ENCODE data around the gene KNDC1. TPM values are rescaled to one million over a fixed set of nuclear protein-coding genes. Genes with fewer than 3 reads are reported as not detected.

KNDC1 gene
- total and polyA plus RNA-seq, 2 of the 13 experiments (the other 11 are each of a cell fraction or from before 2014, with no cell fraction given): 0.69 TPM; not detected in 1

- TF ChIP-seq MIER2 (CRISPR knock-in tag; IDR thresholded peaks at IDR 0.05): no peak
- no peak for TF ChIP-seq HHEX (CRISPR knock-in tag; IDR thresholded peaks at IDR 0.05)
- Histone ChIP-seq H3K9ac (ENCODE audit: insufficient read depth, low read depth, low read length) (no peak overlapping the region), H4K20me1 (ENCODE audit: insufficient read depth, low read length) (no peaks in the 10 kb centered on the region), H2AFZ (ENCODE audit: low read length) (no peak overlapping the region), H3K9me3 (ENCODE audit: low read length) (no peaks in the 10 kb centered on the region), H3K79me2 (ENCODE audit: insufficient read depth, low read length) (no peaks in the 10 kb centered on the region), H3K4me2 (ENCODE audit: low read depth, low read length) (no peak overlapping the region), H3K36me3 (replicated peaks in 1 of 2; ENCODE audit: control insufficient read depth in 1 of 2, insufficient read depth in 2 of 2, low read length in 2 of 2) (no peaks in the 10 kb centered on the region), H3K4me3 (replicated peaks in 1 of 3; ENCODE audit: insufficient read depth in 1 of 3, low read depth in 2 of 3, low read length in 3 of 3) (no peak overlapping the region), H3K4me1 (ENCODE audit: insufficient read depth, low read length) (no peaks in the 10 kb centered on the region), H3K27ac (ENCODE audit: extremely low read length, insufficient read depth, low read length) (no peak overlapping the region), H3K27me3 (ENCODE audit: control insufficient read depth in 1 of 2, insufficient read depth in 2 of 2, low read length in 2 of 2) (peaks cover 0 to 1% of the 10 kb centered on the region in 2 experiments; a peak in 2 of 5 replicates)
- CTCF ChIA-PET (ENCODE audit: low intra/inter-chr PET ratio, low total read pairs): no interaction called here
- in situ Hi-C loops (cut with HindIII; ENCODE audit: extremely low pct_ligation_motif_present, low pct_unique_long_range_greater_than_20kb) (no loop called here), intact Hi-C loops (cut with micrococcal nuclease; ENCODE audit: unreplicated experiment) (no loop called here)
- no peak for FAIRE-seq
- no peak for ATAC-seq
- no TSS peak for BruUV-seq (replicated peaks)
- DNase-seq (ENCODE audit: low spot score): no peak
- POLR2A ChIA-PET: no interaction called here
- 75% methylated on average over 11 of the region's 17 CpGs for WGBS (ENCODE audit: low lambda C conversion rate)
Measured at GRCh38 chr10:133170092-133170491, 10.1 kb downstream of the KNDC1 start.

GRCh38 chr10:133173860-133174640 is 14.0 kb downstream of the KNDC1 start:
- no peak for ATAC-seq
- POLR2A ChIA-PET: no interaction called here

More at GRCh38 chr10:133173860-133174640, 14.0 kb downstream of the KNDC1 start:
- CTCF ChIA-PET (ENCODE audit: low intra/inter-chr PET ratio, low total read pairs): no interaction called here
- Histone ChIP-seq H3K27me3 (ENCODE audit: control insufficient read depth in 1 of 2, insufficient read depth in 2 of 2, low read length in 2 of 2) (peaks cover 0 to 7% of the 10 kb centered on the region in 2 experiments; a peak in 2 of 5 replicates), H3K4me3 (replicated peaks in 1 of 3; ENCODE audit: insufficient read depth in 1 of 3, low read depth in 2 of 3, low read length in 3 of 3) (no peak overlapping the region), H3K4me2 (ENCODE audit: low read depth, low read length) (no peak overlapping the region), H3K4me1 (ENCODE audit: insufficient read depth, low read length) (no peaks in the 10 kb centered on the region), H3K9me3 (ENCODE audit: low read length) (peaks cover 10% of the 10 kb centered on the region; the same call in 1 of the 2 replicates), H4K20me1 (ENCODE audit: insufficient read depth, low read length) (no peaks in the 10 kb centered on the region), H3K79me2 (ENCODE audit: insufficient read depth, low read length) (no peaks in the 10 kb centered on the region), H3K27ac (ENCODE audit: extremely low read length, insufficient read depth, low read length) (no peak overlapping the region), H3K9ac (ENCODE audit: insufficient read depth, low read depth, low read length) (no peak overlapping the region), H2AFZ (ENCODE audit: low read length) (no peak overlapping the region), H3K36me3 (replicated peaks in 1 of 2; ENCODE audit: control insufficient read depth in 1 of 2, insufficient read depth in 2 of 2, low read length in 2 of 2) (no peaks in the 10 kb centered on the region)
- TF ChIP-seq, protein P1, sequence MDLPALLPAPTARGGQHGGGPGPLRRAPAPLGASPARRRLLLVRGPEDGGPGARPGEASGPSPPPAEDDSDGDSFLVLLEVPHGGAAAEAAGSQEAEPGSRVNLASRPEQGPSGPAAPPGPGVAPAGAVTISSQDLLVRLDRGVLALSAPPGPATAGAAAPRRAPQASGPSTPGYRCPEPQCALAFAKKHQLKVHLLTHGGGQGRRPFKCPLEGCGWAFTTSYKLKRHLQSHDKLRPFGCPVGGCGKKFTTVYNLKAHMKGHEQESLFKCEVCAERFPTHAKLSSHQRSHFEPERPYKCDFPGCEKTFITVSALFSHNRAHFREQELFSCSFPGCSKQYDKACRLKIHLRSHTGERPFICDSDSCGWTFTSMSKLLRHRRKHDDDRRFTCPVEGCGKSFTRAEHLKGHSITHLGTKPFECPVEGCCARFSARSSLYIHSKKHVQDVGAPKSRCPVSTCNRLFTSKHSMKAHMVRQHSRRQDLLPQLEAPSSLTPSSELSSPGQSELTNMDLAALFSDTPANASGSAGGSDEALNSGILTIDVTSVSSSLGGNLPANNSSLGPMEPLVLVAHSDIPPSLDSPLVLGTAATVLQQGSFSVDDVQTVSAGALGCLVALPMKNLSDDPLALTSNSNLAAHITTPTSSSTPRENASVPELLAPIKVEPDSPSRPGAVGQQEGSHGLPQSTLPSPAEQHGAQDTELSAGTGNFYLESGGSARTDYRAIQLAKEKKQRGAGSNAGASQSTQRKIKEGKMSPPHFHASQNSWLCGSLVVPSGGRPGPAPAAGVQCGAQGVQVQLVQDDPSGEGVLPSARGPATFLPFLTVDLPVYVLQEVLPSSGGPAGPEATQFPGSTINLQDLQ (CRISPR knock-in tag; IDR thresholded peaks at IDR 0.05): no peak
- intact Hi-C loops (cut with micrococcal nuclease; ENCODE audit: unreplicated experiment): no loop called here
- no peak for DNase-seq (ENCODE audit: low spot score)
- in situ Hi-C loops (cut with HindIII; ENCODE audit: extremely low pct_ligation_motif_present, low pct_unique_long_range_greater_than_20kb): no loop called here
- no peak for FAIRE-seq
- 54% methylated on average over 15 of the region's 15 CpGs for whole genome bisulfite sequencing (ENCODE audit: low lambda C conversion rate)
- no TSS peak for BruUV-seq (replicated peaks)

Measured in HepG2 (cell line).